DMS53 treated with DMSO at 0.1 percent for 48 hours (cell line): ENCODE results near the gene GSE1.

Source experiments
- DNase-seq: peaks from one replicate; lab custom pipeline; 2025; ENCODE audit not compliant: unreplicated experiment; lab: John Stamatoyannopoulos, UW

The GSE1 gene

DNA sequence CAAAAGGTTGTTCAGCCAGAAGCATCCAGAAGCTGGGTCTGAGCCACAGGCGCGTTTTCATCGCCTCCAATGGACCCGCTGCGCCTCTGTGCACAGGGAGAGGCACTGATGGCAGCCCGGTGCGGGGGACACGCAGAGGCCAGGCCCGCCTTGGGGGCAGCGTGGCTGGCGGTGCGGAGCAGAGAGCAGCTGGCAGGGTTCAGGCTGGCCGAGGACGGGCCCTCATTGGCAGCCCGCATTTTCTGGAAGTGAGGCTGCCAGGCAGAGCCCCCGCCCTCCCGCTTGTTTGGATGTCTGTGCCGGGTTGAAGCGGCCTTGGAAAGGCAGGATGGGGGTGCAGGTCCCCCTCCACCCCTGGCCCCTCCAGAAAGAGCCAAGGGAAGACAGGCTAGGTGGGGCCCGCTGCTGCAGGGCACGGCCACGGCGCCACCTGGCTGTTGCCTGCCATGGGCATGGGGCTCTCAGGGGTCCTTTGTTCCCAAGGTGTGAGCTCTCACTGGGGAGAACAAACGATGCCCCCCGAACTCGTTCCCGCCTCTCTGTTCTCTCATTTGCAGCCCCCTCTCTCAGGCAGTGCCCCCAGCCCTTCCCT is 18.8 kb downstream of the GSE1 start:
- no peak for DNase-seq

DNA sequence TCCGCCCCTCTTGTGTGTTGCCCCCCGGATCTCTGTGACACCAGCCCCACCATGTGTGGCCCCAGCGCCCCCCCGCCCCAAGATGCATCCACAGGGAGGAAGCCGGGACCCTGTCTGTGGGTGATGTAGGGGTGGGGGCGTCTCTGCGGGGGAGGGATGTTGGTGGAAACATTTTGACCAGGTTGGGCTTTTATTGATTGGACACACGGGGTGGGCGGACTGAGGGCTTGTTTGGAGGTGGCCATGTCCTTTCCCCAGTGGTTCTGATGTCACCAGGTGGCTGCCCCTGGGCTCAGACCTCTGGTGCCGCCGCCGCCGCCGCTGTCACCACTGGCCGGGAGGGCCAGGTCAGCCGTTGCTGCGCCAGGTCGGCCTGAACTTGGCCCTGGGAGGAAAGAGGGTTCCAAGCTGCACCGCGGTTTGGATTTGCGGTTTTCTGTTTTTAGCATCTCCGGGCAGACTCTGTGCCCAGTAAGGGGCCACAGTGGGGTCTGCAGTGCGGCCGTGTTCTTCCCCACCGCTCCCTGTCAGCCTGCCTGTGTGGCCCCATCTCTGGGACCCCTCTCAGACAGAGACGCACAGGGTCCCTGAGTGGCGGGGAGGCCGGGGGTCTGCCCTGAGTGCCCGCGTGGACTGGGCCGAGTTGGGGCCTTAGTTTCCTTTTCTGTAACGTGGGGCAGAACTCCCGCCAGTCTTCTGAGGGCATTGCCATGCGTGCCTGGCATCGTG is 19.8 kb downstream of the GSE1 start:
- no peak for DNase-seq

DNA sequence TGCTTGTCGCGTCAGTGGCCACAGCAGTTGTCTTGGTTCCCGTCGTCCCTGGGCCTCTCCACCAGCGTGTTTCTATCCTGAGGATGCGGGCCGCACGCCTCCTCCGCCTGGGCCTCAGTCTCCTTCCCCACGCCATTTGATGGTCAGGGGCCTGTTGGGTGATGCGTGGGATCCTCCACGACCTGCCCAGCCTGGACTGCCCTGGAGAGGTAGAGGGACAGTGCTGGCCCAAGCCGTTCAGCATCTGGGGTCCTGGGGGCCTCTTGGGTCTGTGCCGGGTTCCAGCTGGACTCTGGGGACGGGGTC is 20.3 kb downstream of the GSE1 start:
- no peak for DNase-seq

DNA sequence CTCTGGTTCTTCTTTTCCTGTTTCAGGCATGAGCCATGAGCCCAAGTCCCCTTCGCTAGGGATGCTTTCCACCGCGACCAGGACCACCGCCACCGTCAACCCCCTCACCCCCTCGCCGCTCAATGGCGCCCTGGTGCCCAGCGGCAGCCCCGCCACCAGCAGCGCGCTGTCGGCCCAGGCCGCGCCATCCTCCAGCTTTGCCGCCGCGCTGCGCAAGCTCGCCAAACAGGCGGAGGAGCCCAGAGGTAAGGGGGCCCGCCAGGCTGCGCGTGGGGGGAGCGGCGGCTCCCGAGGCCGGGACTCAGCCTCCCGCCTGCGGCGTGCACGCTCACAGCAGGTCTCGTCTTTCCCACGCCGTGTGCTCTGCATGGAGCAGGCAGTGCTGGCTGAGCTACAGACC is 20.8 kb downstream of the GSE1 start:
- no peak for DNase-seq

DNA sequence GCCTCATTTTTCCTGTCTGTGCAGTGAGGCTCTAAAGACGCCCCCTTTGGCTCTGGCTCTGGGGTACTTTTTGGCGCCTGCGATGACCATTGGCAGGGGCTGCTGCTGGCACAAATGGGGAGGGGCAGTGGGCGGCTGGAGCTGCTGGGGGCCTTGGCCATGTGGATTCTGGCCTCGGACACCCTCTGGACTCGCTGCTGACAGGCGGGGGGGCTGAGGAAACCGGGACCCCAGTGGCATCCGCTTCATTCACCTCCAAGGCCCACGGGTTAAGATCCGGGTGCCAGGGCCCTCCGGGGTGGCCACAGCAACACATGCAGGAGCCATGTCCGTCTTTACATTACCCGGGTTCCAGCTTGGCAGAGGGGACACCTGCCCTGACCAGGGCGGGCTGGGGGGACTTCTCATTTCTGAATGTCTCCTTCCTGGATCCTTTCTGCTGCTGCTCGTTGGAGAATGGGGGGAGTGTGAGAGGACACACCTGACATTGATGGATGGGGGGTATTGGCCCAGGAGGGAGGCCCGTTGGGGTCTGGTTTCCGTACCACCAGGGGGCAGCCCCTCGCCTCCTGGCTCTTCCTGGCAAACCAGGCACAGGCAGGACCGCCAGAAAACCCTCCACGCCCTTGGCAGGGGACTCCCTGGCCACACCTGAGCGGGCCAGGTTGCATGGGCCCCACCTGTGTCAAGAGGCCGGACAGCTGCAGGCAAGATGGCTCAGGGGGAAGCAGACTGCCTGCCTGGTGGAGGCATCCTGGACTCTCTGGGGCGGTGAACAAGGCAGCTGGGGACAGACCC is 21.8 kb downstream of the GSE1 start:
- no peak for DNase-seq

DNA sequence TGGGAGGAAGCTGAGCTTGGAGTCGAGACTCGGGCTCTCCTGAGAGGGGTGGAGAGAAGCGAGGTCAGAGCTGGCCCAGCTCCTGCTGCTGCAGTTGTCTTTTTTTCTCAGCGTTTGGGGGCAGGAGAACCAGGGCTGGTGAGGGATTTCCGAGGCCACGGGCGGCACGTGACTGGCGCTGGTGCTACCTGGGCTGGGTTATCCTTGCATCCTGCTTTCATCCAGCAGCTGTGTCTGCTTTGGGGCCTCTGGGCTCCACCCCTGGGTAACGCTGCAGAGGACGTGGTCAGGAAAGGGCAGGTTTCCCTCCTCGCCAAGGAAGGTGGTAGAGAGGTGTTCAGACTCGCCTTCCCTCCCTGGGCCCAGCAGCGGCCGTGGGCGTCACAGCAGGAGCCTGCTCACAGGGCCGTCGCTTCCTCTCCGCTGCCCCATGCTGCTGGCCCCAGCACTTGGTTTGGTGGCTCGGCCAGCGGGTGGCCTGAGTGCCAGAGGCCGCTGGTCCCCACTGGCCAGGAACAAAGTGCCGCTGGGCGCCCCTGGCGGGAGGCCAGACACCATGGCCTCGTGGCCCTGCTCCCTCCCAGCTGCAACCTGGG is 22.5 kb downstream of the GSE1 start:
- DNase-seq = no peak

DNA sequence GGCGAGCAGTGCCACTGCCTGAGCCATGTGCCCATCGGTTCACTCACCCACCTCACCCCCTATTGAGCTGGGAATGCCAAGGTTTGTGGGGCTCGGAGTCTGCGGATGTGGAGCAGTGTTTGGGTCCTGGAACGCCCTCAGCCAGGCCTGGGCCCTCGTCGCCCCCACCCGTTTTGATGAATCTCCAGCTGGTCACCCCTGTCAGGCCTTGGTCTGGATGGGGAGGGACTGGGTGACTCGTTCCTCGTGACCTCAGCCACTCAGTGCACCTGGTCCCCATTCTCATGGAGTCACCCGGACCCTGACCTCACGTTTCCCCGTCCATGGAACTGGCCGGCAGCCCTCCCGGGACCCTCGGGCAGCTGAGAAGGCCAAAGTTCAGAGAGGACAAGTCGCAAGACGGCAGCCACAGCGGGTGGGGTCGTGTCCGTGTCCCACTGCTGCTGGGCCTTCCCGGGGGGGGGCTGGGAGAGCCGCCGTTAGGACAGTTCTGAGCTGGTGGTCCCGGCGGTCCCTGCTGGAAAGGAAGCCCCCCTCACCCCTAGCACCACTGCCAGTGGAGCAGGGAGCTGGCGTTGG is 23.2 kb downstream of the GSE1 start:
- DNase-seq = no peak

DNA sequence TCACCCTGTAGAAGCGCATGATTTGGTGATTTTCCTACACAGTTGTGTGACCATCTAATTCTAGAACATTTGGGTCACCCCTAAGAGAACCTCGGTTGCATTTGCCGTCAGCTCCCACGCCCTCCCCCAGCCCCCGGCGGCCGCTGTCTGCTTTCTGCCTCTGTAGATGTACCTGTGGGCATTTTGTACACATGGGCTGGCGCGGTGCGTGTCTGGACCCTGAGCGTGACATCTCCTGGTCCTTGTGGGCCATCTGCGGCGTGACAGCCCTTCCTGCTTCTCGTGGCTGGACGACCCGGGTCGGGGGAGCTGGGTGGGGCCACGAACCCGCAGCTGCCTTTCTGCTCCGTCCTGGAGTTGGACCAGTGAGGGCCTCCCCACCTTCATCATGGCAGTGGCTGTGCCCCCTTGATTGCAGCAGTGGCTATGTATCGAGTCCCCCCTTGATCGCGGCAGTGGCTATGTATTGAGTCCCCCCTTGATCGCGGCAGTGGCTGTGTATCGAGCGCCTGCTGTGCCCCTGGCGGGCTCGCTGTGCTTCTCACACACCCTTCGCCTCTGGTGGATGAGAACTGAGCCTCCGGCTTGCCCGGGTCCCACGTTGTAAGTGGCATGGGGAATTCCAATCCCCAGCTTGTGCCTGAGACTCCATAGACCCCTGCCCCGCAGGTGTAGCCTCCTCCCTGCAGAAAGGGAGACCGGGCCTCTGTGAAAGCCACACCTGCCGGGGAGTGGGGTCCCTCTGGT is 24.1 kb downstream of the GSE1 start:
- no peak for DNase-seq

DNA sequence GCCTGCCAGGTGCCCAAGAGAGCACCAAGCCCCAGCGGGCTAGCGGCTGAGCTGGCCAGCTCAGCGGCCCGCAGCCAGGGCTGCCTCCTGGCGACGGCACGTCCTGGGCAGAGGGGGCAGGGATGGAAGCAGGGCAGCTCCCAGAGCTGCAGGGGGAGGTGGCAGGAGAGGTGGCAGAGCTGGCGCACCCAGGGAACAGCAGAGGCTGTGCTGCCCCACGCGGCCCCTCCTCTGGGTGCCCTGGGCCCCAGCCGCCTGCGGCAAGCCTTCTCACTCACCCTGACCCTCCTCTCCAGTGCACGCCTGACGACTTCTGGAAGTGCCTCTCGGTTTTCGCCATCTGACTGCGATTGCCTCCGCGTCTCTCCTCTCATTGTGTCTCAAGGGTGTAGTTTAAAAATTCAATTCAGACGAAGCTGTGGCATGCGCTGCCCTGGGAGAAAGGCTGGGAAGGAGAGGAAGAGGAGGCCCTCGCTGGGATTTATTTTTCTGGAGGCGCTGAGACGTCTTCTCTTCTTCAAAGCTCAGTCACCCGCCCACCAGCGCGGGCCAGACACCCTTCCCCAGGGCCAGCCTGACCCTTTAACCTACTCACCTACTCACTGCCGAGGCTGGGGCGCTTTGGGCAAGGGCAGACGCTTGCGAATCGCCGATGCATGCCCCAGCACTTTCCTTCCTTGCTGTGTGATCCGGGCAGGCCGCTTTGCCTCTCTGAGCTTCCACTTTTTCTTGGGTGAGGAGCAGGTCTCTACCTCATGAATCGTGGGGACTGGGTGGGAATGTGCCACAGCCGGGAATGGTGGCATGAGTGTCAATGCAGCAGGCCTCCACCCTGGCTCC is 24.9 kb downstream of the GSE1 start:
- DNase-seq = no peak

DNA sequence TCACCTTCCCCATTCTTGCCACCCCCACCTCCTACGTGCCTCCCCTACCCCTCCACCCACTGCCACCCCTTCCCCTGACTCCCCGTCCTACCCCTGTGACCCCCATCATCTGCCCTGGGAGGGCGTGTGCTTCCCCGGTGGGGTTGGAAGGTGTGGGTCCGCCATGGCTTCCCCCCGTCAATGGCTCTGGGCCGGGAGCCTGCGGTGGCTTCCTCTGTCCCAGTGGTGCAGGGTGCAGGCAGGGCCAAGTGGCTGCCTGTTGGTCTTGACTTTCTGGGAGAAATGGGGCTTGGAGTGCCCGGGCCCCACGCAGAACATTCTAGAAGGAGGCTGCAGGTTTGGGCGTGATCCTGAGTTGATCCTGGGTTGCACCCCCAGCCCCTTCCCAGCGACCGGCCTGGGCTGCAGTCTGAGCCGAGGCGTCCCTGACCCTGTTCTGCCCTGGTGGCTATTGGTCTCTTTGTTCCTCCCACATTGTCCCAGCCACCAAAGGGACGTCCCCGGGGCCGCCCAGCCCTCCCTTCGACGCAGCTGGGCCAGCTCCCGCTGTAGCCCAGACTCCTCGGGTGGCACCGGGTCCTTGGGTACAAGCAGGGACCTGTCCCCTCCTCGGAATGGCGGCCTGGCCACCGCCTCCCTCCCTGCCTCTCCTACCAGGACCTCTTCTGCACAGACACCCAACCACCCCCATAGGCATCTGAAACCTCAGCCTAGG is 25.7 kb downstream of the GSE1 start:
- no peak for DNase-seq

DNA sequence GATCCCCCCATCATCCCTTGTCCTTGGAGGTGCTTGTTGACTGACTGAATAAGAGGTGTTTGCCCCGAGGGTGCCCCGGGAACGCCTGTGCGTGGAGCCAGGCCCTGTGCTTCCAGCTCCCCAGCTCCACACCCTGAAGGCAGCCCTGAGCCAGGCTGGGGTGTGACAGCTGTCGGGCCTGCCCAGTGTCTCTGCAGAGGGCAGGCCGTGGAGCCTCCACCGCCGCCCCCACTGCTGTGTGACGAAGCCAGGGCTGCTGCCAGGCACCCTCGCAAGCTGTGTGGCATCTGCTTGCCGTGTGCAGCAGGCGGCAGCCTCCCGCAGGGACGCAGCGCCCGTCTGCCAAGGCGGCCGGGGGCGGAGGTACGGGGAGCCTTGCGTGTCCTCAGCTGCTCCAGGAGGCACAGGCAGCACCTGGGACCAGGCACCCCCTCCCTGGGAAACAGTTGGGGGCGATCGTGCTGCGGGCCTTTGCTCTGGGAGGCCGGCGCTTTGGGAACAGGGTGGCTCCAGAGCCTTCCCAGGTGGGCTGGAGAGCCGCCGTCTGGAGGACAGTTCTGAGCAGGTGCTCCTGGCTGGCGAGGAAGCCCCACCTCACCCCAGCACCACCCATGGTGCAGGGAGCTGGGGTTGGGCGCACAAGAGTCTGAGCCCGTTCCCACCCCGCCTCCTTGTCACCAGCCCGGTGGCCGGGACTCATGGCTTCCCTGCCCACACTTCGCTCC is 26.6 kb downstream of the GSE1 start:
- DNase-seq = no peak

DNA sequence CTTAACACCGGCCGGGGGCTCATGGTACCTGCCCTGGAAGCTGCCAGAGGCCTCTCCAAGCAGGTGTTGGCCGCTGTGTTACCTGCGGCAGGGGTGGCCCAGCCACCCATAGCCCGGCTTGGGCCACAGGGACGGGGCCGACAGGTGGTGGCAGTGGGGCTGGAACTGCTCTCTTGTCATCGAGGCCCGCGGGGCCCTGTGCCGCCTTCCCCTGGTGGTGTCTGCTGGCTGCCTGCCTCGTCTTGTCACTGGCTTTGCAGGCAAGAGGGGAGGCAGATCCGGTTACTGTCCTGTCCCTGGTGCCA is 27.1 kb downstream of the GSE1 start:
- DNase-seq = no peak

DNA sequence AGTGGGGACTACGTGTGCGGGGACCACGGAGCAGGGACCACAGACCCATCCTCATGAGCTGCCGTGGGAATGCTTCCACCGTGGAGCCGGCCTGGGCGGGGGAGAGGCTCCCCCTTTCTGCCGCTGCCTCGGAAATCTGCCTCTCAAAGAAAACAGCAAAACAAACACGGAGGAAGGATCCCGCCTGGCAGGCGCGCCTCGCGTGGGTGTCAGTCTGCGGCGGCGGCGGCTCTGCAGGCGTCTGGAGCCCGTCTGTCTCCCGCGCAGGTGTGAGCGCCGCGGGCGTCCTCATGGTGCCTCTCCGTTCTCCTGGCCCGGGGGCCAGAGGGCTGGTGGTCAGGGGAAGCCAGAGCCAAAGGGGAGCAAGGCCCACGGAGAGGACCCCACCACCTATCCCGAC is 27.5 kb downstream of the GSE1 start:
- no peak for DNase-seq

DNA sequence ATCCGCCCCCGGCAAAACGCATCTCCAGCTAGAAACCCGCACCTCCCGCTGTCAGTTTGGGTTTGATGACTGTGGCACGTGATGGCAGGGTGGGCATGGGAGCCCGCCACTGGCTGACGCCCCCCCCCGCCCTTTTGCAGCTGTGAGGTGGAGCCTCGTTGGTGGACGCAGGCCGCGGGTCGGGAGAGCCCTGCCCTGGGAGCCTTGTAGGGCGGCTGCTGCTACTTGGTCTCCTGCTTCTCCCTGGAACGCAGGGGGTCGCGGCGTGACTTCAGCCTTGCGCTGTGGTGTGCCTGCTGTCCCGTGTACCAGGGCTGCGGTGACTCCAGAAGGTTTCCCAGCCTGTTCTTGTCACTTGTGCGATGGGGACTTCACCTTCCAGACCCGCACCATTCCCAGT is 28.2 kb downstream of the GSE1 start:
- DNase-seq = no peak

DNA sequence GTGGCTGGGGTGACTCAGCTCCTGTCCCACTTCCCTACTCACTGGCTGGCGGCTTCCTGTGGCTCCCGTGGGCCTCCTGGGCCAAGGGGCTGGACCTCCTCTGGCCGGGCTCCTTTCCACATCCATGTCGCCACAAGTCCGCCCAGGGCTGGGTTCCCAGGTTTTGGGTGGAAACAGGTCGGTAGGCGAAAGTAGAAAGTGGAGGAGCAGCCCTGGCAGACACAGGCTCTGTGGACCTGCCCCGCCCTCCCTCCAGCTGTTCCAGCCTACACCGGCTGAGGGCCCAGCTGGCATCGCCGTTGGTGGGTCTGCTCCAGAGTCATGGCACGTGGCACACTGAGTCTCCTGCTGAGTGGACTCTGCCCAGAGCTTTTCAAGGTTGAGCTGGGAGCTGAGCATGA is 28.7 kb downstream of the GSE1 start:
- no peak for DNase-seq

DNA sequence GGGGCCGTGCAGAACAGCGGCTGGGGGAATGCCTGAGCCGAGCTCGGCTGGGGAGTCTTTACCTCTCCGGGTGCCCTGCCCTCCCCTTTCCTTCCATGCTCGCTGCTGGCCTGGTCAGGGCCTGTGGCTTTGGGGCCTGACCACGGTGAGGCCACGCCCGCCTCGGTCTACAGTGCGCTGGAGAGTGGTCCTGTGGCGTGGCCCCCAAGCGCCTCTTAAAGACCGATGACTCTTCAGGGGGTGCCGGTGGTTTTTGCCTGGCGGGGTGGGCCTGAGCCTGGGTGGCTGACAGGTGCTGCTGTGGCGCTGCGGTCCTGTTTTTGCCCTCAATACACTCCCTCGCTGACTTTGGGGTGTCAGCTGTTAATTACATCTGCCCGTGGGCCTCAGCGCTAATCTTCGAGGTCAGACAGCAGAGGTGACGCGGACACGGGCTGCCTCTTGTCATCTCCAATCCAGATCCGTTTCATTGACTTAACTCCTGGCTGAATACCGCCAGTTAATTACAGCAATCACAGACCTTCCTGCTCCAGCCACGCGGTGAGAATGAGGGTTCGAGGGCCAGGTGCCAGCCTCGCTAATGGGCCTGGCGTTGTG is 29.7 kb downstream of the GSE1 start:
- no peak for DNase-seq

DNA sequence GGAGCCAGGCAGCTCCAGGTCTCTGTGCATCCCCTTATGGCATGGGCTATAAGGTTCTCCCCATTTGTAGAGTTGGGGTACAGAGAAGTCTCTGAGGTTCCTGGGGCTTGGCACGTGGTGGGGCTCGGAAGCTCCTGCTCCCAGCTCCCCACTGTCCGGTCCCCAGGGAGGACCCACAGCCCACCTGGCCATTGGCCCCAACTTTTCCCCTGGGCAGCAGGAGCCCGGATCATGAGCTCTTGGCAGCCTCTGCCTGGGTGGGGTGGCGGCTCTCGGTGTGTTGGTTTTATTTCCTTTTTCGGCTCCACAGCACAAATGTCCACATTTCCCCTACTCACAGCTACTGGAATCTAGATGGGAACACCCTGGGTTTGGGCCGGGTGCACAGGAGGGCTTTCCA is 30.5 kb downstream of the GSE1 start:
- no peak for DNase-seq

DNA sequence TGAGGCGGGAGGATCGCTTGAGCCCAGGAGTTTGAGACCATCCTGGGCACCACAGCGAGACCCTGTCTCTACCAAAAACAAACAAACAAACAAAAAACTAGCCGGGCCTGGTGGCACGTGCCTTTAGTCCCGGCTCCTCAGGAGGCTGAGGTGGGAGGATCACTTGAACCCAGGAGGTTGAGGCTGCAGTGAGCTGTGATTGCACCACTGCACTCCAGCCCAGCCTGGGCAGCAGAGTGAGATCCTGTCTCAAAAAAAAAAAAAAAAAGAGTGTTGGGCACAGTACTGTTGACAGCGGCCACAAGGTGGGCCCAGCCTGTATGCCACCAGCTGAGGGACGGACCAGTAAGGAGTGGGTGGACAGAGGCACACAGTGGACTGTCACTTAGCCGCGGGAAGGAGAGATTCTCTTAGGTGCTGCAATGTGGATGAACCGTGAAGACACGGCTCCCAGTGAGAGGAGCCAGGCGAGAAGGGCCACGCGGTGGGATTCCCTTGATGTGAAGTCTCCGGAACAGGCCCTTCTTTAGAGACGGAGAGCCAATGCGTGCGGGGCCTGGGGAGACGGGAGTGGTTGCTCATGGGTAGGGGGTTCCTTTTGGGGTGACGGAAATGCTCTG is 31.1 kb downstream of the GSE1 start:
- no peak for DNase-seq
